Dedifferentiated amniotic fluid mesenchymal stem cell (primary cell): Measurements from ENCODE around the gene CLDN16.

Source experiments
- DNase-seq: peaks from one replicate; pipeline ENCODE4 v3.0.0-alpha.2; 2016; ENCODE audit errors: extremely low spot score

Gene CLDN16

GRCh38 chr3:190380184-190380583 lies 7.8 kb upstream of the CLDN16 start:
- DNase-seq = no peak

DNA sequence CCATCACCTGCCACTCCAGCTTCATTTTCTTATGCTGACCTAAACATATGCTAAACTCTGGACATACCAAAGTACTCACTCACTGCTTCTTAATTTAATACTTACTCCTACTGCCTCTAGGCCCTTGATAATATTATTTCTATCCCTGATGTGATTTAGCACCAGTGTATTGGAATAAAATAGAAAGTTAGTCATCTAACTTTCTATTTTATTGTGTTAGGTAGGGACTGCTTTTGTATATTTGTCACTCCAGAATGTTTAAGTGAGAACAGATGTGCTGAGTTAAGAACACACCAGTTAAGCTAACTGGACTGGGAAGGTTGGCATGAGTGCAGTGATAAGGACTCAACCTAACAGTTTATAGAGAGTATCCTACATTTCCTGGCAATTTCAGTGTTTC lies 6.5 kb upstream of the CLDN16 start:
- DNase-seq = no peak

DNA sequence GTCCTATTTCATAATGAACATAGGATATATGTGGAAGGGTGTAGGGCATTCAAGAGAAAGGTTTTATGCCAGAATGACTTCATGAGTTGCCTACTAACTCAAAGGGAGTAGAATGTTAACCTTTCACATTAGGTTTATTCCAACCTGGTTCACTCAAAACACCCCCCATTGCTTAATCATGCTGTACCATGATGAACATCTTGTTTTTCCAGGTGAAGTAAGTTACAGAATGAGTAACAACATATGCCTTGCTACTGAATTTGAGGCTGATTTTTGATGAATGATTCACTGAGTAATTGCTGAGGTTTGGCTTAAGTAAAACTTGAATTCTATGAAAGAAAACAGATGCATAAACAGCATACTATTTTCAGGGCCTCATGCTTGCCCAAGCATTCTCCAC lies 5.9 kb upstream of the CLDN16 start:
- DNase-seq = peak; percentile 70

DNA sequence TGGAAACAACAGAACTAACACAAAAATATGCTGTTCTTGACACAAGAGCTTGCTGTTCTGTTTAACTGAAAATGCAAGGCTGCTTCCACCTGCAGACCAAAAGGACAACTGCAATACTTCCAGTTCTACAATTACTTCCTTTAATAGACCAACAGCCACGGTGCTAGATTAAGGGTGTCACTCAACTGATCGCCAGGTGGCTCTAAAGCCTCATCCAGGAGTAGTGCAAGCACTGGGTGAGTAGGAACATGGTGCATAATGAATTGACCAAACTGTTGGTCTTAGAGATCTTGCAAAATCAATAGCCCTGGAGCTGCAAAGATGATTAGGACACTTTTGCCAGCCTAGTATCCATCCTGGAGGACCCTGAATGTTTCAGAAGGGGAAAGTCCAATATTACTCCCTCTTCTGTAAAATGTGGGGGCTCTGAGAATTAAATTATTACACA lies 3.6 kb upstream of the CLDN16 start:
- peak; percentile 43 for DNase-seq

DNA sequence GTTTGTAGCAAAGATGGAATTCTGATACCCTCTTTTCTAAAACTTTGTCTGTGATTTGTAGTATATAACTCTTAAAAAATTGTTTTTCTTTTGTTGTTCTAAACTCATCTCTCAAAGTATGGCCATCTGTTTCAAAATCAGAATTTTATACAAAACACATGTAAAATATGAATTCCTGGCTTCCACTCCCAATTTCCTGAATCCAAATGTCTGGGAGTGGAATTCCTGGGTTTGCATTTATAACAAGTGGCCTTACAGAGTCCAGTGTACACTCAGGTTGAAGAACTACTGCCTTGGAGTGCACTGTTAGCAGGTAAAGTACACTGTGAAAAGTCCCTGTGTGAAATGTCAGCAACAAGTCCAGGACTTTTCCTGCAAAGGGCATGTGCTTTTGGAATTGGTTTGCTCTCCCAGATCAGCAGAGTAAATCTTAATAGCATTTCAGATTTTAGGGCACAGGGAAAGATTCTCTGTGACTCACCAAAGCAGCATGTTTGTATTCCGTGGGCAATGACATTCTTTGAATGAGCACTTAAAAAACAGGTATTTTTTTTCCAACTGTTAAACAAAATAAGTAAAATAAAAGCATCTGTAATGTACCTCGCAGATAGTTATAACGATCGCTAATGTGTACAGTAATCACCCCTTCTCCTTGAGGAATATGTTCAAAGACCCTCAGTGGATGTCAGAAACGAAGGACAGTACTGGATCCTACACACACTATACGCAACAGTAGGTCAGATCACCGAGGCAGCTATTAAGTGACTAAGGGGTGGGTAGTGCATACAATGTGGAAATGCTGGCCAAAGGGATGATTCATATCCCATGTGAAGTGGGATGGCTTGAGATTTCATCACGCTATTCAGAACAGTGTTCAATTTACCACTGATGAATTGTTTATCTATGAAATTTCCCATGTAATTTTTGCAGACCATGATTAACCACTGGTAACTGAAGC lies 2.0 kb upstream of the CLDN16 start:
- DNase-seq = peak; percentile 98

- DNase-seq = no peak
These were observed 740 bp downstream of the CLDN16 start for GRCh38 chr3:190388703-190389102.

DNA sequence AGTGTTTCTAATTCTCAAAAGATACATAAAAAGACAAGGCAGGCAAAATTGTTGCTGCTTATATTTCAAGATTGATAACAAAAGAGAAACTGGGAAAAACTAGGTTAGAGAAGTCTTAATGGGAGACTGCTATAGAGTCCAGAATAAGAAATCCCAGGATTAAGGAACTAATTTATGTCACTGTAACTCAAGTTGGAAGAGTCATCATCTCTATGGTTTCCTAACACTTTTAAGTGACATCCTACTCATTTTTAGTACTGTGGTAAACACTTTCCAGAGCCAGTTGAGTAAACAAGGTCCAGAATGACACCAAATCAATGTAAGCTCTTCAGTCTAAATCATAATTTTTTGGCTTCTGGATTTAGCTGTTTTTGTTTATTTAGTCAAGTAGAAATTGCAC lies 8.0 kb downstream of the CLDN16 start:
- DNase-seq = no peak

GRCh38 chr3:190397889-190398288 lies 9.9 kb downstream of the CLDN16 start:
- no peak for DNase-seq

DNA sequence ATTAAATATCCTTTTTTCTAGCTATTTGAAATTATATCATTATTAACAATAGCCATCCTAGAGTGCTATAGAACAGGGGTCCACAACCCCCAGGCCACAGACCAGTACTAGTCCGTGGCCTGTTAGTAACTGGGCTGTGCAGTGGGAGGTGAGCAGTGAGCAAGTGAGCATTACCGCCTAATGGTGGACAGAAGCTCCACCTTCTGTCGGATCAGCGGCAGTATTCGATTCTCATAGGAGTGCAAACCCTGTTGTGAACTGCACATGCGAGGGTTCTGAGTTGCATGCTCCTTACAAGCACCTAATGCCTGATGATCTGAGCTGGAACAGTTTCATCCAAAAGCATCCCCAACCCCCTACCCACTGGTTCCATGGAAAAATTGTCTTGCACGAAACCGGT lies 11.7 kb downstream of the CLDN16 start:
- DNase-seq = no peak

DNA sequence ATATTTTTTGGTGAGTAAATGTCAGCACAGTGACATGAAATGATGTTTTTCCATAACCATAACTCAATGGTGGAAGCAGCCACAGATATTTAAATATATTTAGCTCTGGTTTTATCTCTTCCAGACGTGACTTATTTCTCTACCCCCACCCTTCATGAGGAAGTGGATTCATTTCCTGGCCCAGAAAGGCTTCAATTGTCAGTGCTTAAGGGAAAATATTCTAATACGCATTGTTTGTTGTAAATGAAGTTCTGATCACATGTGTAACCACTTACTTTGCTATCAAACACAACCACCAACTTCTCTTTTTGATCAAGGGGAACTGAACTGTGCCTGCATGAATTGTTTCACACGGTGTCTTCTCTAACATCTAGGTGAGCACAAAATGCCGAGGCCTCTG lies 14.0 kb downstream of the CLDN16 start:
- DNase-seq = no peak

DNA sequence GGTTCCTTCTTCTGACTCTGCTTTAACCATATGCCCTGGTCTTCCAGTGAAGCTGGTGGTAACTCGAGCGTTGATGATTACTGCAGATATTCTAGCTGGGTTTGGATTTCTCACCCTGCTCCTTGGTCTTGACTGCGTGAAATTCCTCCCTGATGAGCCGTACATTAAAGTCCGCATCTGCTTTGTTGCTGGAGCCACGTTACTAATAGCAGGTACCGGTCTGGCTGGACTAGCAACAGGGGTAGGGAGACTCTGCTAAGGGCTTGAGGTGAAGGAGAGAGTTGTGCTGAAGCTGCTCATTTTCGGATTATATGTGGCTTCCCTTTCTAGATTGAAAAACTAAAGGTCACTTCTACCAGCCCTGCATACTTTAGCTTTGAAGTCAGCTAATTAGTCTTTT lies 16.8 kb downstream of the CLDN16 start:
- no peak for DNase-seq

DNA sequence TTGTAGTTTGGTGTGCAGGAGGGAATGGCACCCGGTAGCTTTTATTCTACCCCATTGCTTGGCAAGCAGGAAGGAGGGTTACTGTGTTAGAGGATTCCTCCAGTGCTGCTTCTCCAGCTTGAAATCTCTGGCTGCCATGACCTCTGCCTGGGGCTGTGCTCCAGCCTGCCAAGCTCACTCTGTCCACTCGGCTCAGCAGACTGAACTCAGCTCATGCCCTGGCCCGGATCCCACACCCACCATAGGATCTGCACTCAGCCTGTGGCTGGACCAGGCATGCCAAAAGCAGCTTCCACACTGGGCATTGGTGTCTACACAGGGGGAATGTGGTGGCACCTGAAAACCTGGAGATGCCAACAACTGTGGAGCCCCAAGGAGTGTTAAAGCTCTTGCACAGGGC lies 26.3 kb downstream of the CLDN16 start:
- DNase-seq = no peak

DNA sequence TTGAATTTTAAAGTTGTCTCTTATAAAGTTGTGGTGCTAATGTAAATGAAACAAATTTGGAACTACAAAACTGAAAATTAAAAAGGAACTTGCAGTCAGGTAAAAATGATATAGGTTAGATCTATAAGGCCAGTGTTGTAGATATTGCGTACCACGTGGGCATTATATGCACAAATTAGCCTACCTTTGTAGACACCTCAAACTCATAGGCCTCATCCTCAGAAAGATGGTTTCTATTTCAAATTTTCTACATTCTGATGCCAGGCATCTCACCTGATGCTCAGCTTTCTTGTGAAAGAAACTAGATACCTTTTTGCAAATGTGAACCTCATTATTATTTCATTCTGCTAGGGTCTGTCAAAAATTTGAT lies 36.1 kb downstream of the CLDN16 start:
- DNase-seq = no peak

GRCh38 chr3:190424478-190425439 lies 36.8 kb downstream of the CLDN16 start:
- peak; percentile 68 for DNase-seq

- DNase-seq = no peak
These were observed 37.9 kb downstream of the CLDN16 start for GRCh38 chr3:190425833-190426232.

- no peak for DNase-seq
These were observed 39.0 kb downstream of the CLDN16 start for GRCh38 chr3:190426806-190427507.

DNA sequence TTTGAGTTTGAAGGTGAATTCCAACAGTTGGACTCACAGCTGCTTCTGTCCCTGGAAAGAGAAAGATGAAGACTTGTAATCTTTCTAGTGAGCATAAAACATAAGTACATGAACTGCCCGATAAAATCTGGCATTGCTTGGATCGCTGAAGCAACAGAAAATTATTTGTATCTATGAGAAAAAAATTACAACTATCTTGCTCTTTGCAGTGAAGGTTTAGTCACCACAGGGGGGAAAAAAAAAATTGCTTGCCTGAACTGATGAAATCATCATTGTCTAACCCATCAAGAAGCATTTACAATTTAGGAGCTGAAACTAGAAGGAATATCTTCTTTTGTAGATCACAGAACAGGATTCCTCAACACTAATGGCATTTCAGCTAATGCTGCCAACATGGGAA lies 41.7 kb downstream of the CLDN16 start:
- DNase-seq = no peak

- no peak for DNase-seq
These were observed 42.9 kb downstream of the CLDN16 start for GRCh38 chr3:190430906-190431305.

DNA sequence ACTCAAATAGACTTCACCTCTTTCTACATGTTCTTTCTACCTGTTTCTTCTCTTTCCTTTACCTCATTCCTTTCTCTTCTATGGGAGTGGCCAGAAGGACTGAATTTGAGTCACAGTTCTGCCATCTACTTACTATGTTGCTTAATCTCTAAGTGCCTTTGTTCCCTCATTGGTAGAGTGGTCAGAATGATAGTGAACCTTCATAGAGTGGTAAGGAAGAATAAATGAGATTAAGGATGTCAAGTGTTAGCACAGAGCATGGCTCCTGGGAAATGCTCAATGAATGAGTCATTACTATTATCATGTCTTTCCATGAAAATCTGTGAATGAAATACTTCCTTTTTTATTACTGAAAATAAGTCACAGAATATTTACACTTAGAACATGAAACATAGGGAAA lies 44.3 kb downstream of the CLDN16 start:
- no peak for DNase-seq

DNA sequence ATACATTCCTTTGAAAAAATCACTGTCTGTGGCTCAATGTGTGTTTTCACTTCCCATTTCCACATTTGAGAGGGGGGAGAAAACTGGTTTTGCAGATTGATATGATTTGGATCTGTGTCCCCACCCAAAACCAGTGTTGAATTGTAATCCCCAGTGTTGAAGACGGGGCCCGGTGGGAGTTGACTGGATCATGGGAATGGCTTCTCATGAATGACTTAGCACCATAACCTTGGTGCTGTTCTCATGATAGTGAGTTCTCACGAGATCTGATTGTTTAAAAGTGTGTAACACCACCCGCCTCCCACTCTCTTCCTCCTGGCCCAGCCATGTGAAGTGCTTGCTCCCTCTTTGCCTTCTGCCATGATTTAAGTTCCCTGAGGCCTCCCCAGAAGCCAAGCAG lies 45.7 kb downstream of the CLDN16 start:
- no peak for DNase-seq

GRCh38 chr3:190435618-190436017 lies 47.7 kb downstream of the CLDN16 start:
- DNase-seq = no peak

DNA sequence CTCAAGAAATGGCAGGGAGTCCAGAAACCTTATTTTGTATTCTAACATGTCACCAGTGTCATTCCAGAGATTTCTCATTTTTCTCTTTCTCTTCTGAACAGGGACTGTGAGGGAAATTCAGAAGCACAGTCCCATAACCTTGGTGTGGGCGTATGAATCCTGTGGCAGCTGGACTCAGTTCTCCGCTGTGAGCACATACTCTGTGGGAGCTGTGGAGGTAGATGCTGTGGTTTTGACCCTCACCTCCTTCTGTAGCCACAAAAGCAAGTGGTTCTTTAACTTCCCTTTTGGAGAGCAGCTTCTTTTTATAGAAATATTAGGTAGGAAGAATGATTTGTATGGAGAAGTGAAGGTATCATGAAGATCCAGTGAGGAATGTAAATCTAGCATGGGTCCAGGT lies 48.4 kb downstream of the CLDN16 start:
- no peak for DNase-seq
